HG03108 (cell line): ENCODE results near the gene CCDC85C.

Experiments
- ATAC-seq: cut with Tn5 transposase; IDR thresholded peaks from one replicate; pipeline ENCODE4 v1.9.1; 2021; ENCODE audit warnings: moderate library complexity; ENCODE audit not compliant: unreplicated experiment

CCDC85C gene

GRCh38 chr14:99560922-99561683 is 42.9 kb downstream of the CCDC85C start:
- no peak for ATAC-seq

- ATAC-seq: no peak
Observed at GRCh38 chr14:99560403-99560802, 43.6 kb downstream of the CCDC85C start.

GRCh38 chr14:99559286-99559990 is 44.6 kb downstream of the CCDC85C start:
- no peak for ATAC-seq

- no peak for ATAC-seq
Observed at GRCh38 chr14:99556134-99556791, 47.7 kb downstream of the CCDC85C start.

- no peak for ATAC-seq
Observed at GRCh38 chr14:99554757-99555531, 49.1 kb downstream of the CCDC85C start.

GRCh38 chr14:99554184-99554583 is 49.8 kb downstream of the CCDC85C start:
- ATAC-seq: no peak

GRCh38 chr14:99552572-99553216 is 51.3 kb downstream of the CCDC85C start:
- no peak for ATAC-seq

- ATAC-seq: no peak
Observed at GRCh38 chr14:99552021-99552553, 51.9 kb downstream of the CCDC85C start.

- ATAC-seq: no peak
Observed at GRCh38 chr14:99551034-99551922, 52.7 kb downstream of the CCDC85C start.

- no peak for ATAC-seq
Observed at GRCh38 chr14:99550387-99550992, 53.5 kb downstream of the CCDC85C start.

- no peak for ATAC-seq
Observed at GRCh38 chr14:99549684-99550083, 54.3 kb downstream of the CCDC85C start.

GRCh38 chr14:99548871-99549515 is 55.0 kb downstream of the CCDC85C start:
- no peak for ATAC-seq

- ATAC-seq: no peak
Observed at GRCh38 chr14:99548255-99548654, 55.8 kb downstream of the CCDC85C start.

GRCh38 chr14:99546234-99546879 is 57.6 kb downstream of the CCDC85C start:
- ATAC-seq: no peak

GRCh38 chr14:99545586-99545985 is 58.4 kb downstream of the CCDC85C start:
- ATAC-seq: no peak

GRCh38 chr14:99544991-99545390 is 59.0 kb downstream of the CCDC85C start:
- ATAC-seq: no peak

GRCh38 chr14:99543985-99544384 is 60.0 kb downstream of the CCDC85C start:
- ATAC-seq: no peak

GRCh38 chr14:99543370-99543769 is 60.6 kb downstream of the CCDC85C start:
- ATAC-seq: no peak
